Measurements from ENCODE around the gene RDH5.

The RDH5 gene

GRCh38 chr12:55706568-55707218 lies 13.5 kb upstream of the RDH5 start:
- no peak overlapping the region for H3K4me3 ChIP-seq (ENCODE audit: low read depth, low read length)
- no peak for TF ChIP-seq CTCF (IDR thresholded peaks at IDR 0.05; ENCODE audit: low read depth, low read length)

GRCh38 chr12:55707219-55707671 lies 12.9 kb upstream of the RDH5 start:
- no peak for TF ChIP-seq CTCF (IDR thresholded peaks at IDR 0.05; ENCODE audit: low read depth, low read length)
- peak overlapping the region; percentile 56 for H3K4me3 ChIP-seq (ENCODE audit: low read depth, low read length)

- peak within 1 kb of the TSS; percentile 56 for H3K4me3 ChIP-seq (ENCODE audit: low read depth, low read length)
- no peak for TF ChIP-seq CTCF (IDR thresholded peaks at IDR 0.05; ENCODE audit: low read depth, low read length)
These were observed 12.1 kb upstream of the RDH5 start, which contains the start of gene ITGA7 for GRCh38 chr12:55707841-55708694. TSS of gene ITGA7 (minus strand) at chr12:55707904. CDS start at chr12:55707682, 222 bp downstream.

- TF ChIP-seq CTCF (IDR thresholded peaks at IDR 0.05; ENCODE audit: low read depth, low read length), result no peak
- peak overlapping the region; percentile 56; the same call in 1 of the 2 replicates for H3K4me3 ChIP-seq (ENCODE audit: low read depth, low read length)
These were observed 11.4 kb upstream of the RDH5 start for GRCh38 chr12:55708695-55709233.

GRCh38 chr12:55711786-55712553 lies 8.2 kb upstream of the RDH5 start:
- no peak for TF ChIP-seq CTCF (IDR thresholded peaks at IDR 0.05; ENCODE audit: low read depth, low read length)
- no peak overlapping the region for H3K4me3 ChIP-seq (ENCODE audit: low read depth, low read length)

- H3K4me3 ChIP-seq (ENCODE audit: low read depth, low read length), result no peak overlapping the region
- no peak for TF ChIP-seq CTCF (IDR thresholded peaks at IDR 0.05; ENCODE audit: low read depth, low read length)
These were observed 7.3 kb upstream of the RDH5 start for GRCh38 chr12:55712700-55713415.

Measured in WI38 (cell line).